K562 (cell line): ENCODE data around the gene CRABP2.

Source experiments
- ESRRA ChIP-seq: fragments of 450-650 bp; IDR thresholded peaks from 2 replicates; pipeline ENCODE4 v1.6.1; 2014; ENCODE audit warnings: low read depth, mild to moderate bottlenecking, moderate library complexity, borderline replicate concordance
- JUND ChIP-seq, 2 experiments: IDR thresholded peaks; 2 replicates in 1 of 2; 3 replicates in 1 of 2; pipeline ENCODE4 v1.6.1; 2011; ENCODE audit warnings: borderline replicate concordance in 2 of 2, low read depth in 2 of 2, low read length in 2 of 2, improper control_type of control experiment in 1 of 2, missing biosample characterization in 1 of 2, missing genetic modification characterization in 1 of 2, missing genetic modification reagents in 1 of 2

DNA sequence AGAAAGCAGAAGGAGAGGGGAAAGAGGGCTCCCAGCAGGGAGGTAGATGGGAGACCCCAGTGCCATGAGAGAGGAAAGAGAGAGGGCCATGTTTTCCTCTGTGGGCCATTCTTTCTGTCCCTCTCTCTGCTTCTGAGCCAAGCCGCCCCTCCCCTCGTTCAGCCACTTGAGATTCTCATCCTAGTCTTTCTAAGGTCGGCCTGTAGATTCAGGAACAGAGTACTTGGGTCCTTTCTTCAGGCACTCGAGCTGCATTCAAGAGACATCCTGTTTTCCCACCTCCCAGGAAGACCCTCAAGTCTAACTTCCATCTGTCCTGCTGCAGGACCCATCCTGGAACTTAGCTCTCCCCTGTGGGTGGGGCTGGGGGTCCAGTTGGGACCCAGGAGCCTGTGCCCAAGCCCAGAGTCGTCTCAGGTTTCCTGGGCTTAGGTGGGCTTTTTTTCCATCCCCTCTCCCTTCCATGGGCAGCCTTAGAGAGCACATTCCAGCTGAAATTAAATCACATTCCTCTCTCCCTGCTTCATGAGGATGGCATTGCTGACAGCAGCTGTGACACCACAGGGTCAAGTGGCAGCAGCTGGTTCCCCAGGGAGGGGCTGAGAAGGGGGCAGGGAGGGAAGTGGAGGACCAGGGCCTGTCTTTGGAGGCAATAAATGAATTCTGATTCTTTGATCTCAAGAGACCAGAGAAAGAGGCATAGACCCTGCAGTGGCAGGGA lies 41.2 kb downstream of the CRABP2 start:
- TF ChIP-seq ESRRA (no peak), JUND (IDR thresholded peaks at IDR 0.05; ENCODE audit: borderline replicate concordance, low read depth, low read length) (no peak), JUND (tag; IDR thresholded peaks at IDR 0.05; ENCODE audit: borderline replicate concordance, low read depth, low read length) (0 out of 3 replicates have a peak, but pooled peaks have one; percentile 3)
